GM18507 (cell line): ENCODE measurements around the gene BTG4.

ENCODE experiments used
- DNase-seq: peaks from one replicate; pipeline ENCODE4 v3.0.0; 2011; ENCODE audit warnings: low read depth; ENCODE audit not compliant: insufficient read length; ENCODE audit errors: extremely low spot score
- FAIRE-seq: peaks from 2 replicates; lab custom pipeline; 2011; peaks lifted over from hg19 to GRCh38; lab: Jason Lieb, UNC

Gene BTG4

DNA sequence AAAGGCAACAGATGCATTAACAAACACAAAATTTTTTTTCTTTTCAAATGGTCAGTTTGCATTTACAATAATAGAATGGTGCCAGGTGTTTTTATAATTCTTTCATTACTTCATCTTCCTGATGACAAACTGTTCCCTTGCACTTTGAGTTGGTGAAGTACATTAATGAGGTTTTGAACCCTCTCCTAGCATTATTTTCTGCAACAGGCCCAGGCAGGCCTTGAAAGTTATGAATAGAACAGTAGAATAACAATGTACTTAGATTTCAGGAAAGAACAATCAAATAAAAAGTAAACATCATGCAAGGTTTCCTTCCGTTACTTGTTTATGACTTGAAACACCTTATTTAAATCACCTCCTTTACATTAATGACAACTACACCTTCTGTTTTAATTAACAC is 9.6 kb downstream of the BTG4 start:
- FAIRE-seq: no peak
- DNase-seq: no peak

DNA sequence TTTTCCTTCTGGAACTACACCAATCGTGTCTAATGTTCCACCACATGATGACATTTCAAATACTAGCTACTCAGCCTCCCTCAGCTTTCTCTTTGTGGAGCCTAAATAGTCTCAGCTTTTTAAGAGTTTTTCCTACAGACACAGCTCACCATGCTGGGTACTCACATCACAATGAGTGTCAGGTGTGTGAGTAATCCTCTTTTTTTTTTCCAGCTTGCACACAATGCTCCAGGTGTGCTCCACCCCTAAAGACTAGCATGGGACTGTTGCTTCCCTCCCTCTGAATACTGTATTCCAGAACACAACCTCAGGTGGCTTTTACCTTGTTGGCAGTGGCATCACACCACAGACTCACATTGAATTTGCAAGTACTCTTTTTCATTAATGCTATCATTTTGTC is 11.7 kb downstream of the BTG4 start:
- DNase-seq: no peak
- FAIRE-seq: no peak

GRCh38 chr11:111499483-111499882 is 12.7 kb downstream of the BTG4 start:
- FAIRE-seq: no peak
- DNase-seq: no peak

DNA sequence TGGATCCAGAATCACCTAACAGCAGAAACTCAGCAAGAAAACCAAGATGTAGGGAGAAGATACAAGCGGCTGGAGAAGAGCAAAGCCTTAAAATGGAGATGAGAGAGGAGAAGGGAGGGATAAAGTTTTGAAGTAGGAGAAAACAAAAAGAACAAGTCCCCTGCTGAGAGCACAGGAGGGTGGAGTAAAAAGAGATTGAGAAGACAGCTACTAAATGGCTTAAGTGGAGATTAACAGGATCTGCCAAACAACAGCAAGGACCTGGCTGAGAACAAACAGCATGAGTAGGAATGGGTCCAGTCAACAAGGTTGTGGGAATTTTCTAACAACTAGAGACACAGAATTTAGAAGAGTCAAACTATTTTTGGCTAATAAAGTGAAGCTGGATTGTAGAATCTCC is 18.1 kb downstream of the BTG4 start:
- DNase-seq (no peak), FAIRE-seq (no peak)

DNA sequence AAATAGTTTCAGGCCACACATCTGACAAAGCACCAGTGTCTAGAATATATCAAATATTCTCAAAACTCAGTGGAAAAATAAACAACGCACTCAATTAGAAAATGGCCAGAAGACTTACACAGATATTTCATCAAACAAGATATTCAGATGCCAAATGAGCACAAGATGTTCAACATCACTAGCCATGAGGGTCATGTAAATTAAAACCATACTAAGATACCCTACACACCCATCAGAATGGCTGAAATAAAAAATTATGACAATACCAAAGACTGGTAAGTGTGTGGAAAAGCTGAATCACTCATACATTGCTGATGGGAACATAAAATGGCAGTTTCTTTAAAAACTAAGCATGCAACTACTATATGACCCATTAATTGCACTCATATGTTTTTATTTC is 21.7 kb downstream of the BTG4 start:
- DNase-seq: no peak
- FAIRE-seq: no peak

- no peak for FAIRE-seq
- no peak for DNase-seq
Observed at GRCh38 chr11:111483431-111483830, 28.8 kb downstream of the BTG4 start.

- DNase-seq (no peak), FAIRE-seq (no peak)
Observed at GRCh38 chr11:111479666-111480065, 32.5 kb downstream of the BTG4 start.

GRCh38 chr11:111477898-111478297 is 34.3 kb downstream of the BTG4 start:
- DNase-seq (no peak), FAIRE-seq (no peak)

GRCh38 chr11:111476956-111477355 is 35.2 kb downstream of the BTG4 start:
- DNase-seq (no peak), FAIRE-seq (no peak)

GRCh38 chr11:111476366-111476765 is 35.8 kb downstream of the BTG4 start:
- DNase-seq: no peak
- no peak for FAIRE-seq

GRCh38 chr11:111474432-111474831 is 37.8 kb downstream of the BTG4 start:
- FAIRE-seq (no peak), DNase-seq (no peak)

DNA sequence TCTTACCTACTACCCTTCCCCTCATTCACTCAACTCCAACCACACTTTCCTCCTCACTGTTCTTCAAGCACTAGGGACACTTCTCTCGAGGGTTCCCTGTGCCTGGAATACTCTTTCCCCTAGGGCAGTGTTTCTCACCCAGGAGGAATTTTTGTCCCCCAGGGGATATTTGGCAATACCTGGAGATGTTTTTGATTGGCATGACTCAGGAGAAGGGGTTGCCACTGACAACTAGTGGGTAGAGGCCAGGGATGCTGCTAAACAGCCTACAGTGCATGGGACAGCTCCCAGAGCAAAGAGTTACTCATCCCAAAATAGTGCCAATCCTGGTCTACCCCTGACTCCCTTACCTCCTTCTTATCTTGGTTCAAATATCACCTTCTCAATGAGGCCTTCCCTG is 40.0 kb downstream of the BTG4 start:
- DNase-seq: no peak
- no peak for FAIRE-seq

DNA sequence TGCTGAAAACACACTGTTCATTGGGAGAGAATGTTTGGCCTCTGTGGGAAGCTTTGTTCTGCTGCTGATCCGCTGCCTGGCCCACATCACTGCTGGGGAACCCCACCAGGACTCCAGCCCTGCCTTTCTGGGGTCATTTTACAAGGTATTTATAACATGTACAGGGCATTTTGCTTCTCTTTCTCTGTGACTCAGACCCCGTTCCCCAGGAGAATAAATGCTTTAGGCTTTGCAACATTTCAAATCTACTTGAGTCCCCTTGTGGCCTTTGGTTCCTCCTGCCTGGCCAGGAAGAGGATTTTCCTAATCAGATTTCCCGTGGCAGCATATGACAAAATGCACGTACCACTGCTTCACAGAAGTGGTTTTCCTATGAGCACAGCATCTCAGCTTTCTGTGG is 43.0 kb downstream of the BTG4 start:
- FAIRE-seq (no peak), DNase-seq (no peak)

DNA sequence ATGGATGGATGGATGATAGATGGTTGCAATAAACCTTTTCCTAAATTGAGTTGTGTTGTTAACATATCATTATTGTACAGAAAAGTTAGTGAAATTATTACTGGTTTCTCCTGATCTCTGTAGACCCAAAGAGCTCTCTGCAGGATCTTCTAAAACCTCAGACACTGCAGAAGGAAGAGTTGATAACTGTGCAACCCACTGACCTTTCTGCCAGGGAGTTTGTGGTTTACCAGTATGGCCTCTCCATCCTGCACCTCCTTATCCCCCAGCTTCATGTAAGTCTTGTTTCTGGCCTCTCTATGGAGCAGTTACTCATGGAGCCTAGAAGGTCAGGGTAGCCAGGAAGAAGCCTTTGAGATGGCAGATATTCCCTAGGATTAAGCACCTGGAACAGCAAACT is 45.6 kb downstream of the BTG4 start:
- DNase-seq (no peak), FAIRE-seq (no peak)

GRCh38 chr11:111465400-111465799 is 46.8 kb downstream of the BTG4 start:
- no peak for DNase-seq
- no peak for FAIRE-seq

- FAIRE-seq: no peak
- no peak for DNase-seq
Observed at GRCh38 chr11:111463276-111463675, 48.9 kb downstream of the BTG4 start.

GRCh38 chr11:111462329-111462728 is 49.9 kb downstream of the BTG4 start:
- no peak for FAIRE-seq

GRCh38 chr11:111461460-111462235 is 50.5 kb downstream of the BTG4 start:
- no peak for DNase-seq
- no peak for FAIRE-seq

More at GRCh38 chr11:111462329-111462728, 49.9 kb downstream of the BTG4 start:
- DNase-seq: no peak

DNA sequence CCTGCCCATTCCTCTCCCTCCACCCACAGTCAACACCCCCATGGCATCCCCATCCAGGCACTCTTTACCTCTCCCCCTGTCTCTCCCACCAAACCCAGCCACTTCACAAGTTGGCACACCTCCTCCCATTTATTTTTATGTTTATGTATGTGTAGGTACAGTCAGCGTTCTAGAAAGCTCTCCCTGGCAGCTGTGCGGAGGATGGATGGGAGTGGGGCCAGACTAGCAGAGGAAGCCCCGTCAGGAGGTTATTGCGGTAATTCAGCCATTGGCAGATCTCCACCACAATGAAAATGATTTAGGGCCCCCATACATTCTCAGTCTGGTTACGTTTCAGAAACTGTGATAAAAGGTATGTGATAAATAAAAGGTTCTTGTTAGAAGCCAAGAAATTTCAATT is 51.3 kb downstream of the BTG4 start:
- FAIRE-seq (no peak), DNase-seq (no peak)

- FAIRE-seq (no peak), DNase-seq (no peak)
Observed at GRCh38 chr11:111460340-111460739, 51.8 kb downstream of the BTG4 start.

- no peak for FAIRE-seq
- no peak for DNase-seq
Observed at GRCh38 chr11:111459506-111460270, 52.5 kb downstream of the BTG4 start.
